Tibial artery (tissue), 4 donors: Measurements from ENCODE around the gene LRRC70.

Source experiments
- DNase-seq, 2 donors: peaks; one replicate each; pipeline ENCODE4 v3.0.0-alpha.2; 2019
- H3K27ac ChIP-seq, 2 donors: fragments of 200-600 bp; sonication (generic) in 1 of 2; 1 replicate in 1 of 2; 2 replicates in 1 of 2; pipeline ENCODE4 v1.5.1; 2018 to 2019; ENCODE audit warnings: mild to moderate bottlenecking in 1 of 2
- H3K27me3 ChIP-seq, 2 donors: fragments of 200-600 bp; sonication (generic) in 1 of 2; one replicate each; pipeline versions ENCODE4 v1.5.1 to v1.6.0; 2016 to 2019
- H3K36me3 ChIP-seq, 3 donors: fragments of 200-600 bp; sonication (generic) in 2 of 3; one replicate each; pipeline ENCODE4 v1.5.1; 2016 to 2019; ENCODE audit warnings: mild to moderate bottlenecking in 2 of 3
- H3K4me1 ChIP-seq, 4 donors: fragments of 200-600 bp; sonication (generic) in 2 of 4; 1 replicate in 3 of 4; 2 replicates in 1 of 4; pipeline ENCODE4 v1.5.1; 2016 to 2019
- H3K4me3 ChIP-seq, 2 donors: fragments of 200-600 bp; sonication (generic) in 1 of 2; 1 replicate in 1 of 2; 2 replicates in 1 of 2; pipeline ENCODE4 v1.5.1; 2018 to 2019; ENCODE audit warnings: mild to moderate bottlenecking in 2 of 2
- H3K9me3 ChIP-seq, 3 donors: fragments of 200-600 bp; sonication (generic) in 1 of 3; one replicate each; pipeline ENCODE4 v1.5.1; 2016 to 2019
- CTCF ChIP-seq, 2 experiments: fragments of 200-600 bp in 1 of 2; fragments of 450-650 bp in 1 of 2; IDR thresholded peaks; one replicate each; pipeline ENCODE4 v1.5.1; 2017 to 2019; ENCODE audit warnings: antibody characterized with exemption in 2 of 2, mild to moderate bottlenecking in 1 of 2, moderate library complexity in 1 of 2
- intact Hi-C: fragments of 100-400 bp; cut with DNase I; formaldehyde crosslinking; loops from one replicate; pipeline ENCODE4 v1.15.0; 2023; ENCODE audit warnings: low total_unique reads

LRRC70 gene

GRCh38 chr5:62568143-62568542 is 10.5 kb upstream of the LRRC70 start:
- H3K4me1 ChIP-seq: no peaks in the 10 kb centered on the region
- H3K9me3 ChIP-seq: peaks cover 0 to 8% (median 7%) of the 10 kb centered on the region in 3 donors
- no peak for DNase-seq
- H3K4me3 ChIP-seq: no peak overlapping the region
- peaks cover 23 to 36% (median 29%) of the 10 kb centered on the region in 3 donors for H3K36me3 ChIP-seq
- no peak for TF ChIP-seq CTCF (IDR thresholded peaks at IDR 0.05)
- no peaks in the 10 kb centered on the region for H3K27me3 ChIP-seq
- H3K27ac ChIP-seq: no peak overlapping the region
- intact Hi-C loops: no loop called here

GRCh38 chr5:62568800-62569432 is 9.7 kb upstream of the LRRC70 start:
- intact Hi-C loops: no loop called here
- no peak for TF ChIP-seq CTCF (IDR thresholded peaks at IDR 0.05)
- H3K27me3 ChIP-seq: no peaks in the 10 kb centered on the region
- DNase-seq: no peak
- H3K27ac ChIP-seq: no peak overlapping the region
- H3K4me1 ChIP-seq: no peaks in the 10 kb centered on the region
- H3K36me3 ChIP-seq: peaks cover 23 to 36% (median 29%) of the 10 kb centered on the region in 3 donors
- H3K9me3 ChIP-seq: peaks cover 0 to 8% (median 7%) of the 10 kb centered on the region in 3 donors
- no peak overlapping the region for H3K4me3 ChIP-seq

- Histone ChIP-seq H3K27me3 (no peaks in the 10 kb centered on the region), H3K4me1 (no peaks in the 10 kb centered on the region), H3K4me3 (no peak overlapping the region), H3K9me3 (peaks cover 0 to 8% (median 7%) of the 10 kb centered on the region in 3 donors), H3K27ac (no peak overlapping the region), H3K36me3 (peaks cover 23 to 36% (median 29%) of the 10 kb centered on the region in 3 donors)
- intact Hi-C loops: no loop called here
- no peak for DNase-seq
- no peak for TF ChIP-seq CTCF (IDR thresholded peaks at IDR 0.05)
Observed at GRCh38 chr5:62569470-62569869, 9.1 kb upstream of the LRRC70 start.

GRCh38 chr5:62572918-62573514 is 5.6 kb upstream of the LRRC70 start:
- Histone ChIP-seq H3K9me3 (peaks cover 0 to 3% (median 2%) of the 10 kb centered on the region in 3 donors), H3K27me3 (no peaks in the 10 kb centered on the region), H3K36me3 (peaks cover 3 to 6% (median 6%) of the 10 kb centered on the region in 3 donors), H3K4me1 (no peaks in the 10 kb centered on the region), H3K27ac (no peak overlapping the region), H3K4me3 (no peak overlapping the region)
- intact Hi-C loops: no loop called here
- no peak for DNase-seq
- TF ChIP-seq CTCF (IDR thresholded peaks at IDR 0.05): no peak

- intact Hi-C loops: no loop called here
- Histone ChIP-seq H3K4me1 (no peaks in the 10 kb centered on the region), H3K4me3 (no peak overlapping the region), H3K27me3 (no peaks in the 10 kb centered on the region), H3K9me3 (no peaks in the 10 kb centered on the region), H3K27ac (no peak overlapping the region), H3K36me3 (no peaks in the 10 kb centered on the region)
- no peak for DNase-seq
- TF ChIP-seq CTCF (IDR thresholded peaks at IDR 0.05): no peak
Observed at GRCh38 chr5:62574599-62574998, 4.0 kb upstream of the LRRC70 start.
